Transverse colon (tissue), 4 donors: Measurements from ENCODE around the gene YIPF4.

Source experiments
- CTCF ChIP-seq, 5 experiments: fragments of 200-600 bp in 3 of 5; fragments of 450-650 bp in 2 of 5; sonication (generic) in 3 of 5; IDR thresholded peaks; 1 replicate in 2 of 5; 2 replicates in 3 of 5; pipeline ENCODE4 v1.5.1; 2016 to 2017; ENCODE audit warnings: antibody characterized with exemption in 5 of 5, inconsistent platforms in 3 of 5, mild to moderate bottlenecking in 2 of 5, moderate library complexity in 1 of 5
- EP300 ChIP-seq: sonication (generic); formaldehyde crosslinking; IDR thresholded peaks from one replicate; pipeline ENCODE4 v1.6.1; 2017; ENCODE audit warnings: antibody characterized with exemption, low read depth
- POLR2A ChIP-seq: fragments of 450-650 bp; IDR thresholded peaks from one replicate; pipeline ENCODE4 v1.6.1; 2016; ENCODE audit warnings: antibody characterized with exemption, mild to moderate bottlenecking, moderate library complexity
- POLR2AphosphoS5 ChIP-seq, 3 donors: sonication (generic); formaldehyde crosslinking; IDR thresholded peaks; one replicate each; pipeline ENCODE4 v1.6.1; 2016; ENCODE audit warnings: antibody characterized with exemption in 3 of 3

GRCh38 chr2:32291746-32292145, 14.0 kb downstream of the YIPF4 start:
- TF ChIP-seq CTCF (IDR thresholded peaks at IDR 0.05) (no peak), POLR2AphosphoS5 (IDR thresholded peaks at IDR 0.05) (no peak), POLR2A (no peak), EP300 (no peak)
